Measurements from ENCODE around the gene ARPC2. TPM values are rescaled to one million over a fixed set of nuclear protein-coding genes. Genes with fewer than 3 reads are reported as not detected.

ARPC2 gene
- total RNA-seq, 1 donor from 2014 or later: 172 TPM

DNA sequence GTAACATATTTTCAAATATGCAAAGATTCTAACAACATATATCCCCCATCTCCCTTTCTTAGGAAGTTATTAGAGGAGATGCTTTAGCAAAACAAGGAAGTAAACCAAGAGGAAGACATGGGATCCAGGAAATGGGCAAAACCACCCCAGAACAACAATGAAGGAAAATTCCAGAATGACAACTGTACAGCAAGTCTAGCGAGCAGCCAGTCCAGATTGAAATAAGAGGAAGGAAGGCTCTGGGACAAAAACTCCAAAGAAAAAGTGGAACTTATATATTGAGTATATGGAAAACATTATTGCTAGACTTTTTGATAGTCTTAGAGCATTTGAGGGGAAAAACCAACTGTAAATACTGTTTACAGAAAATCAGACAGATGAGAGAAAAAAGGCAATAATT lies 2.9 kb upstream of the ARPC2 start:
- Histone ChIP-seq H3K36me3 (ENCODE audit: control insufficient read depth in 3 of 3, insufficient read depth in 3 of 3, low read length in 3 of 3) (no peaks in the 10 kb centered on the region), H3K27me3 (ENCODE audit: control insufficient read depth in 3 of 3, insufficient read depth in 3 of 3, low read length in 3 of 3) (no peaks in the 10 kb centered on the region), H3K9me3 (ENCODE audit: control insufficient read depth in 3 of 3, low read length in 3 of 3) (no peaks in the 10 kb centered on the region), H3K9ac (ENCODE audit: low read depth in 1 of 3, low read length in 3 of 3) (no peak overlapping the region), H3K27ac (ENCODE audit: low read depth, low read length) (no peak overlapping the region), H3K4me3 (ENCODE audit: low read length in 3 of 3) (no peak overlapping the region), H3K4me1 (ENCODE audit: control insufficient read depth in 3 of 3, insufficient read depth in 3 of 3, low read length in 3 of 3) (peaks cover 18 to 25% (median 18%) of the 10 kb centered on the region in 3 donors)

DNA sequence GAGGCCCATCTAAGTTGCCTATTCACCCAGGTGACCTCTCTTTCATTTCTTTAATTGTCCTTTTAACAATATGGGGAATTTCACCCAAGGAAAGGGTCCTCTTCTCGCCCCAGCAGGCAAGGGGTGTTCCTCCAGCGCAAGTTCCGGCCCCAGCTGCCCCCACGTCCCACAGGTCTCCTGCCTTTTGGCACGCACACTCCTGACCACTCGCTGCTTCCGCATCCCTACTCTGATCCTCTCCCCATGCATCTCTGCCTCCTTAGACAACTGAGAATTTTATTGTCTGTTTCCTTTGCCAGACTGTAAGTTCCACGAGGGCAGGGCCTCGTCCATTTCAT lies 684 bp upstream of the ARPC2 start:
- Histone ChIP-seq H3K9ac (ENCODE audit: low read depth in 1 of 3, low read length in 3 of 3) (peak overlapping the region; percentile 83 to 97 (median 96)), H3K4me3 (ENCODE audit: low read length in 3 of 3) (peak overlapping the region; percentile 79 to 96 (median 92)), H3K27ac (ENCODE audit: low read depth, low read length) (peak overlapping the region; percentile 98), H3K27me3 (ENCODE audit: control insufficient read depth in 3 of 3, insufficient read depth in 3 of 3, low read length in 3 of 3) (no peaks in the 10 kb centered on the region), H3K9me3 (ENCODE audit: control insufficient read depth in 3 of 3, low read length in 3 of 3) (no peaks in the 10 kb centered on the region), H3K4me1 (ENCODE audit: control insufficient read depth in 3 of 3, insufficient read depth in 3 of 3, low read length in 3 of 3) (peaks cover 40 to 47% (median 40%) of the 10 kb centered on the region in 3 donors), H3K36me3 (ENCODE audit: control insufficient read depth in 3 of 3, insufficient read depth in 3 of 3, low read length in 3 of 3) (peaks cover 0 to 2% (median 0%) of the 10 kb centered on the region in 3 donors)

DNA sequence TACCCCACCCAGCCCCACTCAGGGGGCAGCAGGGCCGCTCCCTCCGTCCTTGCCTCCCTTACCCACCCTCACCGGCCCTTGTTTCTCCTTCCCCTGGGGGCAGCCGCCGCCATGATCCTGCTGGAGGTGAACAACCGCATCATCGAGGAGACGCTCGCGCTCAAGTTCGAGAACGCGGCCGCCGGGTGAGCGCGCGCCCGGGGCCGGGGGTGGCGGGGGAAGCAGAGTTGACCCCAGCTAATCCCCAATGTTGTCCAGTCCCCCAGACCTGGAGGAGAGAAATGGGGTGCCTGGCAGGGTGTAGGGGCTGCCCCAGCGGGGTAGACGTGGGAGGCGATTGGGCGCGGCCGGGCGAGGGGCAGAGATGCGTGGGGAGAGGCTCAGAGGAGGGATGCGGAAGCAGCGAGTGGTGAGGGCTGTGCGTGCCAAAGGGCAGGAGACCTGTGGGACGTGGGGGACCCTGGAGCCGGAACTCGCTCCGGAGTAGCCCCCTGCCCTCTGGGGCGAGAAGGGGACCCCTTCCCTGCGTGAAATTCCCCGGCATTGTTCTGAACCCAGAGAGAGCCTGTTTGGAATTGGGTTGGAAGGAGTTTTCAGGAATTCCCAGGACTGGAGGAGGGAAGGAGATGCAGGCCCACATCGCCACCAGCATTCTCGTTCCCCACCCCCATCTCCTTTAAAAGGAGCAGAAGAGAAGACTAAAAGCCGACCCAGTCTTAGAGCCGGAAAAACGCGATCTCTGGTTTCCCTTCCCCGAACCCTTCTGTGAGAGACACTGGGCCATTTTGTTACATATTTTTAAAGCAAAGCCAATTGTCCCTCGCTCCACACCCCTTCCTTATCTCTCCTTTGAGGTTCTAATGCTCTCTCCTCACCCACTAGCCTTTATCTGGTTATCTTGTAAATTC lies 625 bp downstream of the ARPC2 start:
- H3K27me3 ChIP-seq (ENCODE audit: control insufficient read depth in 3 of 3, insufficient read depth in 3 of 3, low read length in 3 of 3): no peaks in the 10 kb centered on the region
- H3K9me3 ChIP-seq (ENCODE audit: control insufficient read depth in 3 of 3, low read length in 3 of 3): no peaks in the 10 kb centered on the region
- peak overlapping the region; percentile 94 for H3K27ac ChIP-seq (ENCODE audit: low read depth, low read length)
- peak overlapping the region; percentile 90 to 96 (median 93) for H3K9ac ChIP-seq (ENCODE audit: low read depth in 1 of 3, low read length in 3 of 3)
- H3K36me3 ChIP-seq (ENCODE audit: control insufficient read depth in 3 of 3, insufficient read depth in 3 of 3, low read length in 3 of 3): peaks cover 0 to 2% (median 0%) of the 10 kb centered on the region in 3 donors
- peak overlapping the region; percentile 88 to 96 (median 91) for H3K4me3 ChIP-seq (ENCODE audit: low read length in 3 of 3)
- peaks cover 53 to 59% (median 53%) of the 10 kb centered on the region in 3 donors for H3K4me1 ChIP-seq (ENCODE audit: control insufficient read depth in 3 of 3, insufficient read depth in 3 of 3, low read length in 3 of 3)

DNA sequence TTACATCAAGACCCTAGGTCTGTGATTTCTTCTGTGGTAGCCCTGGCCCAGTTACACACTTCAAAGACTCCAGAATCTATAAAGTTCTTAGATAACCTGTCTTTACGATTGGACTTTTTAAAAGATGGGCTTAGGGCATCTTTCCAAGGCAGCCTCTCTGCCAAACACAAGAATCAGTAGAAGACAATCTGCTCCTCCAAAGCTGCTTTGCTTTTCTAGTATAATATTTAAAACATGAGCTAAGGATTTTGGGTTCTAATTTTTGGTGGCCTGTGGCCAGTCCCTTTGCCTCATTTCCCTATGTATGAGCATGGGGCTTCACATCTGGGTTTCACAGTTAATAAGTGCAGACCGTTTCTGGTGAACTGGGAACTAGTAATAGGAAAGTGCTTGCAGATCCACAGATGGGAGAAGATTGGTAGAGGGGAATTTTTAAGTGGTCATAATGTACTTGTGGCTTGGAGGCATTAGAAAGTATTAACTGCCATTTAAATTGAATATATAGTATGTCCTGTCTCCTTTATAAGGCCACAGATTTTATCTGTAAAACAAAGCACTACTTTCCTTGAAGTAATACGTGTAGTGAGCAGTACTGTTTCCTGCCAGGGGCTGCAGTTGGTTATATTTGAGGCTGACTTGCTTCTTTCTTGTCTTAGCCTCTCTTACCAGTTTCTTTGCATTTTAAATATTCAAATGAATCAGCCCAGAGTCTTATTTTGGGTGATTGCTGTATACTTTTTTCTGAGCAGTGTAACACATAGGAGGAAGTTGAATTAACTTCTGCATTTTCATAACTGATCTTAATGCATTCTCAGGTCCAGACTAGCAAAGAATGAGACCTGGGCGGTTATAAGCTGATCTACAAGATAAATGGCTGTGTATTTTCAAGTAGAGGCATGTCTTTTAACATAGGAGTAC lies 1.5 kb downstream of the ARPC2 start:
- Histone ChIP-seq H3K27me3 (ENCODE audit: control insufficient read depth in 3 of 3, insufficient read depth in 3 of 3, low read length in 3 of 3) (no peaks in the 10 kb centered on the region), H3K4me3 (ENCODE audit: low read length in 3 of 3) (peak overlapping the region; percentile 88 to 96 (median 91)), H3K9me3 (ENCODE audit: control insufficient read depth in 3 of 3, low read length in 3 of 3) (no peaks in the 10 kb centered on the region), H3K4me1 (ENCODE audit: control insufficient read depth in 3 of 3, insufficient read depth in 3 of 3, low read length in 3 of 3) (peaks cover 61 to 68% (median 62%) of the 10 kb centered on the region in 3 donors), H3K27ac (ENCODE audit: low read depth, low read length) (peak overlapping the region; percentile 94), H3K9ac (ENCODE audit: low read depth in 1 of 3, low read length in 3 of 3) (peak overlapping the region; percentile 90 to 96 (median 93)), H3K36me3 (ENCODE audit: control insufficient read depth in 3 of 3, insufficient read depth in 3 of 3, low read length in 3 of 3) (peaks cover 0 to 2% (median 0%) of the 10 kb centered on the region in 3 donors)

DNA sequence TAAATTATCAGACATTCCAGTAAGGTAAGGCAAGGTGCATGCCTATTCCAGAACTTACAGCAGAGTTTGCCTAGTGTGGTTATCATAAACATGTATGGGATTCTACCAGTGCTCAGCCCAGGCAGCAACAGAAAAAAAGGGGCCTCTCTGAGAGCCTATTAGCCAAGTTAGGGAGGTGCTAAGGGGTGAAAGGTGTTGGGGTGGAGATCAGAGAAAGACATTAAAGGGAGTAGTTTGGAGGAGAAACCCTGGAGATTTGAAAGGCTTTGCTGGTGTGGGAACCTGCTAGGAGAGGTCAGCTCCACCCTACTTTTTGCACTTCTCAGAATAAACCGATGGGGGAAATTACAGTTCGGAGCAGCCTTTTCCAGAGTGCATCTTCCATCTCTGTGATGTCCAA lies 2.9 kb downstream of the ARPC2 start:
- Histone ChIP-seq H3K27me3 (ENCODE audit: control insufficient read depth in 3 of 3, insufficient read depth in 3 of 3, low read length in 3 of 3) (no peaks in the 10 kb centered on the region), H3K4me1 (ENCODE audit: control insufficient read depth in 3 of 3, insufficient read depth in 3 of 3, low read length in 3 of 3) (peaks cover 67 to 78% (median 74%) of the 10 kb centered on the region in 3 donors), H3K9me3 (ENCODE audit: control insufficient read depth in 3 of 3, low read length in 3 of 3) (no peaks in the 10 kb centered on the region), H3K9ac (ENCODE audit: low read depth in 1 of 3, low read length in 3 of 3) (peak overlapping the region; percentile 58 to 96 (median 93)), H3K36me3 (ENCODE audit: control insufficient read depth in 3 of 3, insufficient read depth in 3 of 3, low read length in 3 of 3) (peaks cover 3 to 6% (median 4%) of the 10 kb centered on the region in 3 donors), H3K27ac (ENCODE audit: low read depth, low read length) (peak overlapping the region; percentile 94), H3K4me3 (ENCODE audit: low read length in 3 of 3) (peak overlapping the region; percentile 7 to 49 (median 30))

DNA sequence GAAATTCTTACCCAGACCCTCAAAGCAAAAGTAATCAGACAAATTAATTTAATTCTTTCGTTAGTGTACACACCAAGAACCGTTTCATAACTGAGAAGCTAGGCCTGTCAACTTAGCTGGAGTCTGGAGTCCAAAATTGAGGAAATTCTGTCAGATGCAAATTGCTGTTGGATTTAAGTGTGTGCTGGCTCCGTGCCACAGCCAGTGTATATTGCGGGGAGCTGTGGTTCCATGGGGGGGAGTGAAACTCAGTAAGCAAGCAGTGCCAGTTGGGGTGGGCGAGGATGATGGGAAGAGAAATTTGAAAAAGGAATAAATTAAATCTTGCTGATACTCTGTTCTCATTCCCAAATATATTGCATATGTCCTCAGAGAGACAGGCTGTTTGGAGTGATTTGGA lies 4.0 kb downstream of the ARPC2 start:
- Histone ChIP-seq H3K9ac (ENCODE audit: low read depth in 1 of 3, low read length in 3 of 3) (peak overlapping the region in 2 of 3 donors; percentile 15 to 96), H3K4me3 (ENCODE audit: low read length in 3 of 3) (peak overlapping the region in 1 of 3 donors; percentile 13), H3K9me3 (ENCODE audit: control insufficient read depth in 3 of 3, low read length in 3 of 3) (no peaks in the 10 kb centered on the region), H3K27me3 (ENCODE audit: control insufficient read depth in 3 of 3, insufficient read depth in 3 of 3, low read length in 3 of 3) (no peaks in the 10 kb centered on the region), H3K36me3 (ENCODE audit: control insufficient read depth in 3 of 3, insufficient read depth in 3 of 3, low read length in 3 of 3) (peaks cover 6 to 10% (median 8%) of the 10 kb centered on the region in 3 donors), H3K4me1 (ENCODE audit: control insufficient read depth in 3 of 3, insufficient read depth in 3 of 3, low read length in 3 of 3) (peaks cover 67 to 81% (median 76%) of the 10 kb centered on the region in 3 donors), H3K27ac (ENCODE audit: low read depth, low read length) (peak overlapping the region; percentile 94)

DNA sequence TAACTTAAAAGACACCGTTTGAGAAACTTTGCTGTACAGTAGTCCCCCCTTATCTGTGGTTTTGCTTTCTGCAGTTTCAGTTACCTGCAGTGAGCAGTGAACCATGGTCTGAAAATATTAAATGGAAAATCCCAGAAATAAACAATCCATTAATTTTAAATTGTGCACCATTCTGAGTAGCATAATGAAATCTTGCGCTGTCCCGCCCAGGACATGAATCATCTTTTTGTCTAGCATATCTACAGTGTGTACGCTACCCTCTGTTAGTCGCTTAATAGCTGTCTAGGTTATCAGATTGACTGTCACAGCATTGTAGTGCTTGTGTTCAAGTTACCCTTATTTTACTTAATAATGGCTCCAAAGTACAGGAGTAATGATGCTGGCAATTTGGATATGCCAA lies 6.1 kb downstream of the ARPC2 start:
- Histone ChIP-seq H3K4me1 (ENCODE audit: control insufficient read depth in 3 of 3, insufficient read depth in 3 of 3, low read length in 3 of 3) (peaks cover 59 to 68% (median 67%) of the 10 kb centered on the region in 3 donors), H3K4me3 (ENCODE audit: low read length in 3 of 3) (no peak overlapping the region), H3K36me3 (ENCODE audit: control insufficient read depth in 3 of 3, insufficient read depth in 3 of 3, low read length in 3 of 3) (peaks cover 12 to 19% (median 15%) of the 10 kb centered on the region in 3 donors), H3K27ac (ENCODE audit: low read depth, low read length) (peak overlapping the region; percentile 94), H3K9ac (ENCODE audit: low read depth in 1 of 3, low read length in 3 of 3) (no peak overlapping the region), H3K27me3 (ENCODE audit: control insufficient read depth in 3 of 3, insufficient read depth in 3 of 3, low read length in 3 of 3) (no peaks in the 10 kb centered on the region), H3K9me3 (ENCODE audit: control insufficient read depth in 3 of 3, low read length in 3 of 3) (no peaks in the 10 kb centered on the region)

DNA sequence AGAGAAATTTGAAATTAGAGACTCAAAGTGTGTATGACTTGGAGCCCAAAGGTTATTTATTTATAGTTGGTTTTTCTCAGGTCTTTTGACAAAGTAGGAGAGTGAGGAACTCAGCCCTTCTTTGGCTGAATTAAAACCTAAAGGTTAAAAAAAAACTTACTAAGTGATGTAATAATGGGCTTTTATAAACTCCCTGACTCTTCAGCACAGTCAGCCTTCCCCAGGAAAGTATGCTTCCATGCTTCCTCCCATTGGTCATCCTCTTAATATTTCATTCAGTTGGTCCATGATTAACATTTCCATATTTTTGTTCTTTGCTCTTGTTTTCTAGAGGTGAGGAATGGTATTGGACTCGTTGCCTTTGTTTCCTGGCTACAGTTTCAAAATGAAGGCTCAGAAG lies 7.2 kb downstream of the ARPC2 start:
- Histone ChIP-seq H3K27me3 (ENCODE audit: control insufficient read depth in 3 of 3, insufficient read depth in 3 of 3, low read length in 3 of 3) (no peaks in the 10 kb centered on the region), H3K36me3 (ENCODE audit: control insufficient read depth in 3 of 3, insufficient read depth in 3 of 3, low read length in 3 of 3) (peaks cover 12 to 24% (median 24%) of the 10 kb centered on the region in 3 donors), H3K9me3 (ENCODE audit: control insufficient read depth in 3 of 3, low read length in 3 of 3) (no peaks in the 10 kb centered on the region), H3K4me3 (ENCODE audit: low read length in 3 of 3) (no peak overlapping the region), H3K27ac (ENCODE audit: low read depth, low read length) (peak overlapping the region; percentile 23), H3K4me1 (ENCODE audit: control insufficient read depth in 3 of 3, insufficient read depth in 3 of 3, low read length in 3 of 3) (peaks cover 48 to 64% (median 60%) of the 10 kb centered on the region in 3 donors), H3K9ac (ENCODE audit: low read depth in 1 of 3, low read length in 3 of 3) (no peak overlapping the region)

DNA sequence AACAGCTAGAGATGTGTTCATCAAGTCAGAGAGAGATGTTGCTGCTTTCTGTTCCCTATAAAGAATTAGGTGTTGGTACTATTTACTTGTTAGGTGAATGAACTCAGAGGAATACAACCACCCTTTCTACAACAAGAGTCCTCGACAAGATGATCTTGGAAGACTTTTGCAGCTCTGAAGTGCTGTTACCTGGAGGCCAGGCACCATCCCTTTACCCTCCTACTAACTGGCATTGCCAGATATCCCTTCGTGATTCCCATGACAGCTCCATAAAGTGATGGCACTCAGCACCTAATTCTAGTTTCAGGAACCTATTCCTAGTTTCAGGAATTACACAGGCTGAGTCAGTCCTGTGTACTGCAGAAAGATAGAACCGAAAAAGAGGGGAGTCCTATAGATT lies 9.9 kb downstream of the ARPC2 start:
- H3K36me3 ChIP-seq (ENCODE audit: control insufficient read depth in 3 of 3, insufficient read depth in 3 of 3, low read length in 3 of 3): peaks cover 19 to 42% (median 41%) of the 10 kb centered on the region in 3 donors
- peaks cover 21 to 49% (median 33%) of the 10 kb centered on the region in 3 donors for H3K4me1 ChIP-seq (ENCODE audit: control insufficient read depth in 3 of 3, insufficient read depth in 3 of 3, low read length in 3 of 3)
- H3K9ac ChIP-seq (ENCODE audit: low read depth in 1 of 3, low read length in 3 of 3): no peak overlapping the region
- no peak overlapping the region for H3K27ac ChIP-seq (ENCODE audit: low read depth, low read length)
- no peaks in the 10 kb centered on the region for H3K27me3 ChIP-seq (ENCODE audit: control insufficient read depth in 3 of 3, insufficient read depth in 3 of 3, low read length in 3 of 3)
- H3K4me3 ChIP-seq (ENCODE audit: low read length in 3 of 3): no peak overlapping the region
- H3K9me3 ChIP-seq (ENCODE audit: control insufficient read depth in 3 of 3, low read length in 3 of 3): no peaks in the 10 kb centered on the region
